Iris pigment epithelial cell (primary cell): ENCODE measurements around the gene DLD.
"Not testable (repeated sequence)": the region's sequence is repeated elsewhere in the genome, so short reads cannot be mapped to it uniquely, and the experiment has no call there.

Experiments
- DNase-seq: peaks from one replicate; pipeline ENCODE4 v3.0.0-alpha.2; 2011; ENCODE audit warnings: low read depth

The DLD gene

GRCh38 chr7:107890962-107891635 is at the start of gene DLD:
TSS of gene DLD (plus strand) at chr7:107891183. CDS start at chr7:107891251, 68 bp downstream.
- DNase-seq, result peak; percentile 93

- DNase-seq, result no peak
Measured at GRCh38 chr7:107842213-107842612, 48.8 kb upstream of the DLD start.

GRCh38 chr7:107843184-107843583 is 47.8 kb upstream of the DLD start:
- DNase-seq, result no peak

GRCh38 chr7:107846324-107846723 is 44.7 kb upstream of the DLD start:
- no peak for DNase-seq

GRCh38 chr7:107847168-107847835 is 43.7 kb upstream of the DLD start:
- no peak for DNase-seq

GRCh38 chr7:107847836-107848175 is 43.2 kb upstream of the DLD start:
- not testable (repeated sequence) for DNase-seq

- not testable (repeated sequence) for DNase-seq
Measured at GRCh38 chr7:107848211-107848610, 42.8 kb upstream of the DLD start.

- no peak for DNase-seq
Measured at GRCh38 chr7:107850216-107850615, 40.8 kb upstream of the DLD start.

GRCh38 chr7:107850643-107851042 is 40.3 kb upstream of the DLD start:
- no peak for DNase-seq

GRCh38 chr7:107854454-107854853 is 36.5 kb upstream of the DLD start:
- DNase-seq, result no peak

GRCh38 chr7:107854989-107855388 is 36.0 kb upstream of the DLD start:
- DNase-seq, result peak; percentile 33

- DNase-seq, result peak; percentile 32
Measured at GRCh38 chr7:107856806-107857540, 34.0 kb upstream of the DLD start.

GRCh38 chr7:107857541-107857912 is 33.5 kb upstream of the DLD start:
- peak; percentile 76 for DNase-seq

GRCh38 chr7:107858280-107858679 is 32.7 kb upstream of the DLD start:
- DNase-seq, result no peak

GRCh38 chr7:107860279-107860961 is 30.6 kb upstream of the DLD start:
- no peak for DNase-seq

GRCh38 chr7:107860981-107861652 is 29.9 kb upstream of the DLD start:
- peak; percentile 71 for DNase-seq

- peak; percentile 54 for DNase-seq
Measured at GRCh38 chr7:107865956-107866775, 24.8 kb upstream of the DLD start.

GRCh38 chr7:107867858-107868466 is 23.0 kb upstream of the DLD start:
- DNase-seq, result no peak

GRCh38 chr7:107870427-107871000 is 20.5 kb upstream of the DLD start:
- DNase-seq, result no peak

GRCh38 chr7:107874111-107874510 is 16.9 kb upstream of the DLD start:
- no peak for DNase-seq
